ENCODE results near the gene MAPK9.

MAPK9 gene

DNA sequence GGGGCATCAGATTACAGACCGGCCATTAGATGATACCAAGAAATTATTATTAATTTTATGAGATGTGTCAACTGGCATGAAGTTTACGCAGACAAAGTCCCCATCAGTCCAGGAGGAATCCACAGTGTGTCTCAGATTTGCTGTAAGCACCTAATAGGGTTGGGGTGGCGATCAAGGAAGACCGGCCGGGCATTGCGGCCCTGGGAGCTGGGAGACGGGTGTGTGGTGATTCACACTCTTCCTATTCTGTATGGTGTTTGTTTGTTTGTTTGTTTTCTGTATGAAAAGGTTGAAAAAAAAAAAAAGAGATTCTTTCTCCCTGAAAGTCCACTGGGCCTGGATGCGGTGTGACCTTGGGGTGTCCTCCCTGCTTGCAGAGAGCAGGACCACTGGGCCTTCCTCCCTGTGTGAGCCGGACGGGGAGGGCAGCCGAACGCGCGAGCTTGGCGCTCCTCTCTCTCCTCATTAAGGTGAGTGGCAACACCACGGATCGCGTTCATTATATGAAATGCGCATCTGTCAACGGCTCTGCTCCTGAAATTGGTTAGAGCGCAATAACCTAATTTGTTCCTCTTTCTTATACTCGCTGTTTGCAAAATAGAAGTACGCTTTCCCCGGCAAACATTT is 98.0 kb downstream of the MAPK9 start:
- TF ChIP-seq, protein P1, sequence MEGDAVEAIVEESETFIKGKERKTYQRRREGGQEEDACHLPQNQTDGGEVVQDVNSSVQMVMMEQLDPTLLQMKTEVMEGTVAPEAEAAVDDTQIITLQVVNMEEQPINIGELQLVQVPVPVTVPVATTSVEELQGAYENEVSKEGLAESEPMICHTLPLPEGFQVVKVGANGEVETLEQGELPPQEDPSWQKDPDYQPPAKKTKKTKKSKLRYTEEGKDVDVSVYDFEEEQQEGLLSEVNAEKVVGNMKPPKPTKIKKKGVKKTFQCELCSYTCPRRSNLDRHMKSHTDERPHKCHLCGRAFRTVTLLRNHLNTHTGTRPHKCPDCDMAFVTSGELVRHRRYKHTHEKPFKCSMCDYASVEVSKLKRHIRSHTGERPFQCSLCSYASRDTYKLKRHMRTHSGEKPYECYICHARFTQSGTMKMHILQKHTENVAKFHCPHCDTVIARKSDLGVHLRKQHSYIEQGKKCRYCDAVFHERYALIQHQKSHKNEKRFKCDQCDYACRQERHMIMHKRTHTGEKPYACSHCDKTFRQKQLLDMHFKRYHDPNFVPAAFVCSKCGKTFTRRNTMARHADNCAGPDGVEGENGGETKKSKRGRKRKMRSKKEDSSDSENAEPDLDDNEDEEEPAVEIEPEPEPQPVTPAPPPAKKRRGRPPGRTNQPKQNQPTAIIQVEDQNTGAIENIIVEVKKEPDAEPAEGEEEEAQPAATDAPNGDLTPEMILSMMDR (conservative IDR thresholded peaks at IDR 0.05) = no peak
- no peak for TF ChIP-seq ZFX (IDR thresholded peaks at IDR 0.05)
- no peak overlapping the region for H3K27ac ChIP-seq

DNA sequence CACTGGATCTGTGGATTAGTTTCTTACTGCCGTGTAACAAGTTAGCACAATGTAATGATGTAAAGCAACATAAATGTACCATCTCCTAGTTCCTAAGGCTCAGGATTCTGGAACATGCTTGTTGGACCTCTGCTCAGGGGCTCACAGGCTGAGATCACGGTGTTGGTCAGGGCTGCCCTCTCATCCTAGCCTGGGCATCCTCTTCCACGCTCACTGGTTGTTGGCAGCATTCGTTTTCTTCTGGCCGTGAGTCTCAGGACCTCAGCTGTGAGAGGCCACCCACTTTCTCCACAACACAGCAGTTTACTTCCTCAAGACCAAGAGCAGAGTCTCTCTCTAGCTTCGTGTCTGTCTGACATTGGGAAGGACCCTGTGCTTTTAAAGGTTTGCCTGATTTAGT is 100.2 kb downstream of the MAPK9 start:
- TF ChIP-seq, protein P1 (conservative IDR thresholded peaks at IDR 0.05) = no peak
- TF ChIP-seq ZFX (IDR thresholded peaks at IDR 0.05) = no peak
- no peak overlapping the region for H3K27ac ChIP-seq

DNA sequence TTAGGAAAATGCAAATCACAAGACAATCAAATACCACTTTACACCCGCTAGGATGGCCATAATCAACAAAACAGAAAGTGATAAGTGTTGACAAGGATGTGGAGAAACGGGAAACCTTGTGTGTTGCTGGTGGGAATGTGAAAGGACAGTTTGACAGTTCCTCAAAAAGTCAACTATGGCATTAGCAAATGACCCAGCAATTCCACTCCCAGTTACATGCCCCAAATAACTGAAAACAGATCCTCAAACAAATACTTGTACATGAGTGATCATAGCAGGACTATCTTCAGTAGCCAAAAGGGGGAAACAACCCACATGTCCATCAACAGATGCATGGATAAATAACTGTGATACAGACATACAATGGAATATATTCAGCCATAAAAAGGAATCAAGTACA is 104.1 kb downstream of the MAPK9 start:
- H3K27ac ChIP-seq = no peak overlapping the region
- TF ChIP-seq, protein P1 (conservative IDR thresholded peaks at IDR 0.05) = no peak
- TF ChIP-seq ZFX (IDR thresholded peaks at IDR 0.05) = no peak
